Activated CD4-positive, alpha-beta T cell treated with anti-CD3 and anti-CD28 coated beads, Interleukin-2, Interleukin-6, amounts not matched to agents 100 ng/mL and 50 ng/mL, durations not matched to agents 16 hours and 8 hours (primary cell): ENCODE measurements around the gene POU2AF1.

Experiments used
- DNase-seq: peaks from one replicate; pipeline ENCODE4 v3.0.0-alpha.2; 2020

POU2AF1 gene

DNA sequence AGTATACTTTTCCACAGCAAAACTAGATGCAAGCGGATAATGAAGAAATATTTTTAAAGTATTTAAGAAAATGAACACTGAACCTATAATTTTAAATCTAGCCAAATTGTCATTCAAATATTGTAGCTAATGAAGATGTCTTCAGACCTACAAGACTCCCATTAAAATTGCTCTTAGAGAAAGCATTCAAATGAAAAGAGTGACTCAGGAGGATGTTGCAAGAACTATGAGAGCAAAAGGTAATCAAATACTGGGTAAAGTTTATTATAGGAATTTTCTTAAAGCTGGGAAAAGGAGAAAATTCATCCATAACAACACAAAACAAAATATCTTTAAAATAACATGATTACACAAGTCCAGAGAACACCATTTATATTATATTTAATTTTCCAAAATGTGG is 5.4 kb upstream of the POU2AF1 start:
- no peak for DNase-seq

DNA sequence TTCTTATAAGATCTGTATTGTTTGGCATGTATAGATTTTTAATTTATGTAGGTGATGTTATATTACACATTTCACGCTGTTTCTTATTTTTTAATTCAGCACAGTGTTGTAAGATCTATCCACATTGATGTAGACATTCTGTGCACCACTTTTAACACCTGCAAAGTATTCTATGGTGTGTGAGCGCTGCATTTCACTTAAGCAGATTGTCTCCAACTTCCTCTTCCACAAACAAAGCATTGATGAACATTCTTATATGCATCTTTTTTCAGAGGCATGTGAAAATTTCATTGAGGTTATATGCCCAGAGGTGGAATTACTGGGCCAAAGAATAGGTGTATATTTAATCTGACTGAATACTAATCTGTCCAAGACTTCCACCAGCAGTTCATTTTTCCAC is 3.4 kb upstream of the POU2AF1 start:
- no peak for DNase-seq

DNA sequence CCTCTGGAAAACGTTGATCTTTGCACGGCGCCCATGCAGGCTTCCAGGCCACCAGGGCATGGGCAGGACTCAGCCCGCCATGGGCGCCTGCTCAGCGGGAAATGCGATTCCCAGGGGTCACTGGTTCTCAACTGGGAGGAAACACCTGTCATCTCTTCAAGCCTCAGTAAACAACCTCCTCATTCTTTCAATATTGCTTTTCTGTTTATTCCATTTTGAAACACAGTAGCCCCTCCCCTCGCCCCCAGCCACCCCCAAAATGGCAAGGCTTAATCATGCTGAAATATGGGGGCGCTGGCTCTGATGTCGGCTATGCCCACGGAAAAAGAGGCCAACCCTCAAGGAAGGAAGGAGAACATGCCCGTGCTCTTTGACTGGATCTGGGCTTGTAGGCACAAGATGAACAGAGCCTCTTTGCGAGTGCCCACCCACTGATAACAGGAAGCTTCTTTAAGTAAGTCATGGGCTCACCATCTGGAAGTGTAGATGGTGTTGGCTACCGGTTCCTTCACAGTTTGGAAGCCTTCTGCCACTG is 594 bp upstream of the POU2AF1 start:
- DNase-seq, result no peak

DNA sequence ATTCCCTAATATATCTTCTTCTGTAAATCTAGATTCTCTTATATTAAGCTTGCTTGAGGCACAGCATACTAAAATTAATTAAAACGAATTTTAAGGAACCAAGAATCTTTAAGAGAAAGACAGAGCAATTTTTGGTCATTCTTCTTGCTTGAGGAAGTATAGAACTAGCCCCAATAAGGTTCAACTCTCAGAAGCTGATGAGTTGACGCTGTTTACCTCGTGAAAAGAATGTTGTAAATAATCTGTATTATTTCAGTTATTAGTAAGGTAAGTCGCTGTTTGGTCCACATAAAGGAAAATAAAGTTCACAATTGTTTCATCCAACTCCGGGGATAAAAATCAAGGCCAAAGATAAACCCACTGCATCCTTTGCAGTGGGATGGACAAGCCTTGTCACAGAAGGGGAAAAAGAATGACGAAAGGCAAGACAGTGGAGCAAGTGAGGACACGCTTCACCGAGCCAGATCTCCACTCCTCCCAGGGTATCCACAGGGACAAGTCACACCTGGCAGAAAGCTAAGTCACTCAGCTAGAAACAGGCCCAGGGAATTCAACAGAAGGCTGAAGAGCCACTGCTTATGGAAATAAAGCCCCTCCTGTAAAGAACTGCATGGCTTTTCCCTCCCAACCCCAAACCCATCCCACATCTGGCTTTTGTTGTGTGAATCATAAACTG is 752 bp downstream of the POU2AF1 start:
- no peak for DNase-seq

DNA sequence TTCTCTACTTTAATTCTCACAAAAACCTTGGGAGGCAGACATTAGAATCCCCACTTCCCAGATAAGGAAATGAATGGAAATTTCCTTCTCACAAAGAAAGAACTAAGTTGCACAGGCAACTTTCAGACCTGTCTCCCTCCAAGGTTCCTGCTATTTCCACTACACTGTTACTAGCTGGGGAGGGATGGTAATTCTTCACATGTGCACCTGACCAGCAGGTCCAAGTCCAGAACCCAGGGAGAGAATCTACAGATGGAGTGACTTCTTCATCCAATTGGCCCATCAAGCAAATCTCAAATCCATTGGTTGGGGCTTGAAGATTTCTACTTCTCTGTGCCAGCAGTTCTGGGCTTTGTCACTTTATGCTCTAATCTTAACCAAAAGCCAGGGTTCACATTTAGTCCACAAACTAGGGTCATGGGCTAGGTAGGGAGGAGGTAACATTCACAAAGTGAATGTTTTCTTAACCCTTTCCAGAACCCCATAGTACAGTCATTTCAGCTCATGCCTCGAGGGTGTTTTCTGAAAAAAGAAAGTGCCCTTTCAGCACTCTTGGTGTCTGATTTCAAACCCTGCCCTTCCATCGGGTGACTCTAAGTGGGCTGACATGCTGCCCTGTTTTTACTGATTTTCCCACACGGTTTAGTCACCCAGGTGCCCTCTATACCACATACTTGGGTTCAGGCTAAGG is 2.7 kb downstream of the POU2AF1 start:
- peak; percentile 75 for DNase-seq

DNA sequence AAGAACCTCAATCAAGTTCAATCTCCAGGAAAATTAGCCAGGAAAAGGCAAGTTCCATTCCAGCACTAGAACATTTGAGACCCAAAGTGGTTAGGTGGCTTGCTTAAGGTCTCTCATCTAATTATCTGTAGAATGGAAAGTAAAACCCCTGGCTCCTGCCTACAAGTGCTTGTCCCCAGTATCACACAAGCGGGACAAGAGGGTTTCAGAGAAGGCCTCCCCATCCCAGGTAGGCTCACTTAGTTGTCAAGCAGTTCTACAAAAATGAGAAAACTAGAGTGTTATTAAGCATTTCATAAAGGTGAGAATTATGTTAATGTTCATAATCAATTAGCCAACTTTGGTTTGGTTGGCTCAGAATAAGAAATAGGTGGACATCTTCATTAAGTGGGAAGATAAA is 5.5 kb downstream of the POU2AF1 start:
- no peak for DNase-seq

DNA sequence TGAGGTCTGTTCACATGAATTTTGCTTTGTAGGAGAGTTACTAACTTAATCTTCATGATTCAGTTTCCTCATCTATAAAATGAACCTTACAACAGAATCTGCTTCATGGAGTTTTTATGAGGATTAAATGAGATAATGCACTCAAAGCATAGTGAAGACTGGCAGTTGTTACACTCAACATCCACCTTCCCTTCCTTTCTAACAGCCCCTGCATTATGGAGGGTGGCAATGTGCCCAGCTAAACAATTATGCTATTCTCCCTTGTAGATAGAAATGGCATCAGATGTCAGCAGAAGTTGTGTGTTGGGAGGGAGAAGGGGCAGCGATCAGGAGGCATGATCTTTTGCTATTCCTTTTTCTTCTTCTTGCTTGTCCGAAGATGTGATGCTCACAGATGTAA is 6.5 kb downstream of the POU2AF1 start:
- no peak for DNase-seq

DNA sequence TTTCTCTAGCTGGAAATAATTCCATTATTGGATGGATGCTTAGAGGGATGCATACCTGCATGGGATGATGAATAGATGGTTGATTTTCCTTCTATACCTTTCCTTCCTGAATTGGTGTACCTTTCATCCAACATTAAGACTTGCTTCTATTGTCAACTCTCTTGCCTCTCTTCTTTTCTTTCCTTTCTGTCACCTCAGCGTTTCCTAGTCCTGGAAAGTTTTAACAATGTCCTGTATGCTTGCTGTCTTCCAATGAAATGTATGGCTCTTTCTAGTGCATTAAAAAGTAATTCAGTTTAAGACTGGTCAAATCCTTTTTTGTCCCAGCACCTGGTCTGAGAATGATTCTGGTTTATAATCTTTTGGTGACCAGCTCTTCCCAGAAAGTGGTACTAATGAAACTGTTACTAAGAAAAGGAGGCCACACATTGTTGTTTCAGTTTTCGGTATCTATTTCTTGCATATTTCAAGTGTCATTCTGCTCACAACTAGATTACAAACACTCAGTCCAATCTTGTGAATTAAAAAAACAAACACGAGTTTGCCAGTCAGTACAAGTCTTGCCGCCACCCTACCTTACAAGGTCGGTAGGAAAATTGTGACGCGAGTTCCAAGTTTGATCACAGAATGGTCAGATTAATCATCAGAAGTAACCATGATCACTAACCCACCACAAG is 8.0 kb downstream of the POU2AF1 start:
- peak; percentile 66 for DNase-seq

DNA sequence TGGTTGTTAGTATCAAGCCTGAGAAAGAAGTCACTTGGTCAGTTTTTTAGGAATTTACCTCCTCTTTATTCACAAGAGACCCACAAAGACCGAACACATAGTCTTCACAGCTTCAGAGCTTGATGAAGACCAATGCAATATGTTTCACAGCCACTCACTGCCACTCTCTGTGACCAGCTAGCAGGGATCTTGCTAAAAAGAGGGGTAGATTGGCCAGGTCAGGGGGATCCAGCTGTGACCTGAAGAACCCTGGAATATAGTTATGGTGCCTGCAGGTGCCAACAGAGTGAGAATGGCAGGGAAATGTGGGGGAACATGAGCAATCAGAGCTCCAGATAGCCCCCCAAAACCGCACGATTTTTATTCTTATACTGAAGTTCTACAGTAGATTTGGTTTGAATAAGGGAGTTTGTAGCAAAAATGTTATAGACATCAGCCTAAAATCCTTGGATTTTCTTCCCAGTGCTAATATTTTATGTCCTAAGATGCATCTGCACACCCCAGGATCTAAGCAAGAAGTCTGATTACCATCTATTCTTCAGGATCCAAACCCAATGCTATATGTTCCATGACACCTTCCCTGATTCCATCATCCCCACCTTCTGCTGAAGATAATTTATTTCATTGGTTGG is 8.7 kb downstream of the POU2AF1 start:
- DNase-seq, result no peak

DNA sequence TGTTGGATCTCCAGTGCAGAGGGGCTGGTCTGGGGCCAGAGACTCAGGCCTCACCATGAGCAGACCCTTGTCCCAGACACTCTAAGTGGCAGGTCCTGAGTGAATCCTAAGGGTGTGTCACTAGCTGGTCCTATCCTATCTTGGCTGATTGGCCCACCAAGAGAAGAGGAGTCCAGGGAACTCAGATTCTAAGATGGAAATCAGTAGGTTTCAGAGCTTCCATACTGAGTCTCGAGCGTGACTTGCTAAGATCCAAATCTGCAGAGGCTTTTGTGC is 10.9 kb downstream of the POU2AF1 start:
- no peak for DNase-seq

DNA sequence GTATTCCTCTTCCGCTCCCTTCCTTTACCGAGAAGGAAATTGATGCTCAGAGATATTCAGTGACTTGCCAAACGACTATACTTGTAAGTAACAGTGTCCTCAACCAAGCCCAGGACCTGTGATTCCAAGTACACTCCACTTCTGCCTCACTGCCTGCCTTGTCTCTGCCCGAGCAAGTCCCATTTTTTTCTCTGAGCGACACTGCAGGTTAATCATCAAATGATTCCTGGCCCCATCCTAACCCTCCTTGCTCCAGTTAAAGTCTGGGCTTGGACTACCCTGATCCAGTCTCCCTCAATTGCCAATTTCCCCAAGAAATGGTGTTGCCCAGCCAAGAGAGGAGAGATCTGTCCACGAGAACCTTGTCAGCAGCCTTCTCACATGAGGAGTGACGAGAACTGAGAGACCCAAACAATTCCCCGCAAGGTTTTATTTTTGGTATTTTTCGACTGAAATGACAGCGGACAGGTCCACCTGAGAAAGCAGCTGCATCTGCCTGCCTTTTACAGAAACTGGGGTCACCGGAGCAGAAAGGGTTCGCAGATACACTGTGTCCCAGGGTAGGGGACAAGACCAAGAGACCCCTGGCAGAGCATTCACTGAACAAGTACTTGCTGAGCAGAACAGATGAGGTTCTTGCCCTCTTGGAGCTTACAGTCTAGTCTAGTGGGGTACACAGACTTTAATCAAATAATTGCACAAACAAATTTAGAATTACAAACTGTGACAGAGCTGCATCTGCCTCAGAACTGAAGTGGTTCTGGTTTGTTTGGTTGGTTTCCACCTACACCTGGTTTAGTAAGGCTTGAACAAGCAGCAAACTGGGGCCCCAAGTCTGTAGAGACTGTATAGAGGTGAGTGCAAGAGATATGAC is 11.4 kb downstream of the POU2AF1 start:
- DNase-seq, result no peak

DNA sequence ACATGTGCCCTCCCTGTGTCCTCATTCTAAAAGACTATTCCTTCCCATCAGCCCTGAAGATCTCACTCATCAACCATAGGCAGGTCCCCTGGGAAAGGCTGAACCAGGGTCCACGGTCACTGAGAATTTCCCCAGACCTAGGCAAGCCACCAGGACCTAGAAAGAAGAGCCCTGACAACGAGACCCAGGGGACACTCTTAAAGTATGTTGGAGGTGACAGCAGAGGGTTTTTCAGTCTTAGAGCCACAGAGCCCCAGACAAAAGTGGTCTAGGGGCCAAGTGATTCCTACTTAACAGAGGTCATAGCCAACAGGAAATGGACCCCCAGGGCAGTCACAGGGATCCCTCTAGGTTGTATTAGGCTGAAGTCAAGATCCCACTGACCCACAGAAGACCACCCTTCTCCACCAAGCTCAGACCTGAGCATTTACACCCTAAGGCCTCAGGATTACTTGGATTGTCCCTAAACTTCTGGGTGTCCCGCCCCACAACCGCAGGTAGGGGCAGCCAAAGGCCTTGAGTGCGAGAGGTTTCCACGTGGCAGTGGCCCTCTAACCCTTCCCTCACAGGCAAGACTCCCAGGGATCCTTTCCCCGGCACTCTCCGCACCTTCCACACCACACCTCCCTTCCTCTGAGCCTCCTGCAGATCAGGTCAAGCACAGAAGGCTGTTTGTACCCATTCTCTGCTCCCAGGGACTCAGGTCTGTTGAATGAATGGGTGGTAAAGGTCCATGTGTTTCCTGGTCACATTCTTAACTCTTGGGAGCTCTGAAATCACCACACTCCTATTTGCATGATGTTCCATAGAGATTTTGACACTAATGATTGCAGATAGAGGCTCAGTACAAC is 12.3 kb downstream of the POU2AF1 start:
- no peak for DNase-seq

DNA sequence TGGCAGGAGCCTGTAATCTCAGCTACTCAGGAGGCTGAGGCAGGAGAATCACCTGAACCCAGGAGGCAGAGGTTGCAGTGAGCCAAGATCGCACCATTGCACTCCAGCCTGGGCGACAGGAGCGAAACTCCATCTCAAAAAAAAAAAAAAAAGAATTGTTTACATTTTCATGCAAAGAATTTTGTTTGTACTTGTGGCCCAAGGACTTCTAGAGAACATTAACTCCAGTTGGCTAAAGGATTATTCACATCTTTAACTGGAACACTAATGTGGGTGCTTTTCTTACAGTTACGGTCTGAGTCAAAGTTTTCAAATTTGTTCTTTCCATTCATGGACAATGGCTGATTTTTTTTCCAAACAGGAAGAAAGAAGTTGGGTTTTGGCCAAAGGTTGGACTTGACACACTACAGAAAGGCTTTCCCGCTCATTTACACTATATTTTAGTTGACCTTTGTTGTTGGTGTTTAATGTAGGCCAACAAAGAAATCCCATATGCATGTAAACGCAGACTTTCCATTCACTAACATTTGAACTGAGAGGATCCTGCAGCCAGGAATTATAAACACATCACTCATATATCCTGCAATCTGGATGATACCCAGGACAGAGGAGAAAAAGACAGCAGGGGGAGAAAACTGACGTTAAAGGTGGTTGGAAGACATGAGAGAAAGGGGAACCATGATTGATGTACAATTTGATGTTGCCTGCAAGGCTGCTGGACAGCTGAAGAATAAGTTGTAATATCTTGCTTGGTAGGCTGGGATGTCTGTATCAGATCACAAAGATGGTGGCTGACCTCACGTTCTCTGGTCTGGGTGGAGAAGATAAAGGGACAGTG is 13.1 kb downstream of the POU2AF1 start:
- DNase-seq, result no peak

DNA sequence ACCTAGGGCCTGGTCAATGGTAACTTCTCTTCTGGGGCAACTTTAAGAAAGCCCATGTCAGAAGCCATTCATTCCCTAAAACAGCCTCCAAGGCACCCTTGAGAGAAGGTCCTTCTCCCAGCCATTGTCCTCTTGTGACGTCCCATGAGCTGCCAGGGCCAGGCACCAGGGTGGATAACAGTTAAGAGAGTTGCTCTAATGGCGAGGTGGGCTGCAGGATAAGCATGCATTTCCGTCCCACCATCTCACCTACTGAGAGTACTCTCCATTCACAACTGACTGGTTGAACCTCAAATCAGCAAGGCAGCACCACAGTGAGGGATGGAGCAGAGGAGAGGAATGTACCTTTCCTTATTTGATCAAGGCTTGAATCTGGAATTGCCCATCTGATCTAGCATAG is 14.6 kb downstream of the POU2AF1 start:
- DNase-seq, result no peak

DNA sequence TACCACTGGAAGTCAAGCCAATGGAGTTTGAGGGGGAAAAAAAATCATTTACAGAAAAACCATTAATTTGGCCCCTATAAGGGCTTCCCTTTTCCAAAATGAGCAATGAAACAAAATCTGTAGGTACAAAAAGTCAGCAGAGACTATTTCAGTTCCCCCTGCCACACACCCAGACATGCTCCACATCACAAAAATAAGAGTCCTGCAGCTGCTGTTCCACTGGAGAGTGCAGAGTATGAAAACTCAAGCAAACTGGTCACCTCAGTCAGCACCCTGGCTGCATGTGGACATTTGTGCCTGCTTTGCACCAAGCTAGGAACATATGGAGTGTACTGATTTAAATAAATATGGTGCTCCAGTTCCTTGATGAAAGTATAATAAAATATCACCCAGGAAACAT is 15.1 kb downstream of the POU2AF1 start:
- no peak for DNase-seq

DNA sequence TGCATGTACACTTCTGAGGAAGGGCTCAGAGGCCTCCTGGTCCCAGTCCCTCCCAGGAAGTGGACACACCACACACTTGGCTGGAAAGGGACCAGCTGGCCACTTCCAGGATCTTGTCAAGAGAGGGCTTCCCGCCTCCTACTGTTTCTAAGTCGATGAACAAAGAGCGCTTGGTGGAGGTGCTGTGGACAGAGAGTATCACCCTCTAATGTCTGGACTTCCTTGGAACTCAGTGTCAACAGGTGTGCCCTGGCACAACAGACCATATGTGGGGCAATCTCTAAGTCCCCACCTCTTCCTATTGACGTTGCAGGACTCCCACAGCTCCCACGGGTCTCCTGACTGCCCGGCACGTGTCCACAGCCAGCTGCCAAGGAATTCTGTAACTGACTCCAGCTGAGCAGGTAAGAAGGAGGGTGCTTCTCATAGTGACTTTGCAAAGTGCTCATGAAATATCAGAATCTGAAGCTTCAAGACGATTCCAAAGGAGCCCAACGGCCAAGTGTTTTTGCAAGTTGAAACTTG is 16.1 kb downstream of the POU2AF1 start:
- DNase-seq, result no peak

DNA sequence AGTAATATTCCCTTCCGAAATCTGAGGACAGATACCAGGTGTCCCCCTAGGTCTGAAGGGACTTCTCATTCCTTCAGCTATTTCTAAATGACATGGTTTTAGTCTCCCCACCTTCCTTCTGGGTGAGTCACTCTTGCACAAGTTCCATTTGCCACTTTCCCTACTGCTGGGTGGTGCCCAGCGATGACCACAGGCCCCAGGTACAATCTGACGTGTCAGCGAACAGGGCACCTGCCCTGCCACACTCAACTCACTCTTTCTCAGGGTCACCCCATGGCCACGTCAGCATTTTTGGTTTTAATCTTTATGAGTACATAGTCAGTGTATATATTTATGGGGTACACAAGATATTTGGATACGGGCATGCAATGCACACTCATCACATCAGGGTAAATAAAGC is 17.2 kb downstream of the POU2AF1 start:
- no peak for DNase-seq

DNA sequence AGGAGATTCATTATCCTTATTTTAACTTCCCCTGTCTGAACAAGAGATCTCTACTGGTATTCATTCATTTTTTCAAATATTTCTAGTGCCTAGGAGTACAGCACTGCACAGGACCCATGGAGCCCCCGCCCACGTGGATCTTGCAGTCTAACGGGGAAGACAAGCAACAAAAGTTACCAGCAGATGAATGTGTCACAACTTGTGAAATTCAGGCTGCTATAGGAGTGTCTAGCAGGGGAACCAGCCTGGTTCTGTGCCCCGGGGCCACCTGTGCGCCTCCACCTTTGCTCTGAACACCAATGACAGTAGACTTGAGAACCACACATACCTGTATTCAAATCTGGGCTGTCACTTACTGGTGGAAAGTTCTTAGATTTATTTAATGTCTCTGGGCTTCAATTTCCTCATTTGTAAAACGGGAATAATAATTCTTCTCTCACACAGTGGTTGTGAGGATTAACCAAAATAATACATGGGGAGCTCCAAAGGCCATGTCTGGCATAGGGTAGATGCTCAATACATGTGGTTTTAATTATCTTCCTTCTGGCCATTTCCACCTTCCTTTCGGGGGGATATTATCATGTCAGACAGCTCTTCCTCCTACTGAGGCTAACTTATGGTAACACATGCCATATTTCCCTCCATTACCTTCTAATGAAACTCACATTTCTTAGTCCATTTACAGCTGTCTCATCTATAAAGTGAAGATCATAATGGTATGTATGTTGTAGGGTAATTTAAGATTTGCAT is 17.8 kb downstream of the POU2AF1 start:
- DNase-seq, result no peak

DNA sequence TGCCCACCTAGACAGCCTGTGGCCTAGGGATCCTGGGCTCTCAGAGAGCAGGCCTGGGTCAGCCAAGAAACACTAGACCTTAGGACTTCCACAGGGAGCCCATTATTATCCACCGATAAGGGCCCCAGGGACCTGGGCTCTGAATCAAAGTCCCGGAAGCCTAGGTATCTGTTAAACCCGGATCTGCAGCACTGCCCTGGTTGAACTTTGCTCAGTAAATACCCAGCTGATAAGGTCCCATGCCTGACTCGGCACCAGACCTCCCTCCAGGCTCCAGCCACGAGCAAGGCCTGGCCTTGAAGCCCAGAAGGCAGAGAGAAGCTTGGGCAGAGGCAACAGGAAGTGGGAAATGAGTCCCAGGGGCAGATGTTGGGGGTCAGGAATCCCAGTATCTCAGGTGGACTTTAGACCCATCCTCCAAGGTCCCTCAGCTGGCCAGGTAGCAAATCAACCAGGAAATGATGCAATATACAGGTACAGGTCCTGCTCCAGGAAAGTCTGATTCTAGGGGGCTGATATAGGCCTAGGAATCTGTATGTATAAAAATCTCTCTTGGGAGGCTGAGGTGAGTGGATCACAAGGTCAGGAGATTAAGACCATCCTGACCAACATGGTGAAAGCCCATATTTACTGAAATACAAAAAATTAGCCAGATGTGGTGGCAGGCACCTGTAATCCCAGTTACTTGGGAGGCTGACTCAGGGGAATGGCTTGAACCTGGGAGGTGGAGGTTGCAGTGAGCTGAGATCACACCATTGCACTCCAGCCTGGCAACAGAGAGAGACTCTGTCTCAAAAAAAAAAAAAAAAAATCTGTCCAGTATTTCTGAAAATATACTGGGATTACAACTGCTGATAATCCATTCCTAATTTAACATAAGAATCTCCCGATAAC is 18.7 kb downstream of the POU2AF1 start:
- no peak for DNase-seq
